Spinal cord (tissue), 10 donors: ENCODE measurements around the gene EVI5L. TPM values are rescaled to one million over a fixed set of nuclear protein-coding genes. Genes with fewer than 3 reads are reported as not detected.
"Not testable (repeated sequence)": the region's sequence is repeated elsewhere in the genome, so short reads cannot be mapped to it uniquely, and the experiment has no call there.

Source experiments
- DNase-seq, 6 donors: peaks; one replicate each; pipeline versions ENCODE4 v3.0.0 to v3.0.0-alpha.2; 2013 to 2015; ENCODE audit warnings: low spot score in 6 of 6, low read depth in 4 of 6
- H3K27ac ChIP-seq: one replicate; pipeline ENCODE4 v1.5.1; 2013; ENCODE audit warnings: low read depth, low read length, control low read depth
- H3K27me3 ChIP-seq: one replicate; pipeline ENCODE4 v1.6.1; 2013; ENCODE audit warnings: low read length; ENCODE audit not compliant: control insufficient read depth, insufficient read depth
- H3K36me3 ChIP-seq: one replicate; pipeline ENCODE4 v1.6.1; 2013; ENCODE audit warnings: low read length; ENCODE audit not compliant: control insufficient read depth, insufficient read depth
- H3K4me1 ChIP-seq: one replicate; pipeline ENCODE4 v1.6.1; 2013; ENCODE audit warnings: low read length; ENCODE audit not compliant: control insufficient read depth, insufficient read depth
- H3K4me3 ChIP-seq: one replicate; pipeline ENCODE4 v1.5.1; 2013; ENCODE audit warnings: low read depth, low read length, control low read depth
- H3K9me3 ChIP-seq: one replicate; pipeline ENCODE4 v1.6.1; 2013; ENCODE audit warnings: low read length; ENCODE audit not compliant: control insufficient read depth, insufficient read depth
- WGBS: methylation state at CpG from one replicate; pipeline ENCODE4 v1.1.5; 2013; ENCODE audit warnings: missing lambda C conversion rate; ENCODE audit not compliant: insufficient coverage; 5-methylcytosine and 5-hydroxymethylcytosine counted together
- polyA plus RNA-seq, 2 donors: library from polyadenylated mRNA; unstranded; fragments of 120-200 nt; gene quantifications; one replicate each; pipeline ENCODE4 v1.2.1, GENCODE V29; 2013; ENCODE audit not compliant: insufficient read length in 2 of 2
- total RNA-seq, 2 donors: library from RNA; depleted of rRNA in 1 of 2; stranded (reverse); fragments of 120-200 nt in 1 of 2; fragments of >200 nt in 1 of 2; gene quantifications; one replicate each; pipeline versions ENCODE4 v1.2.3 to v1.2.4, GENCODE V29; 2013 to 2014
- donor health status: healthy.

The EVI5L gene
- total and polyA plus RNA-seq, 4 donors = 28.4 to 110 (median 67.8) TPM

DNA sequence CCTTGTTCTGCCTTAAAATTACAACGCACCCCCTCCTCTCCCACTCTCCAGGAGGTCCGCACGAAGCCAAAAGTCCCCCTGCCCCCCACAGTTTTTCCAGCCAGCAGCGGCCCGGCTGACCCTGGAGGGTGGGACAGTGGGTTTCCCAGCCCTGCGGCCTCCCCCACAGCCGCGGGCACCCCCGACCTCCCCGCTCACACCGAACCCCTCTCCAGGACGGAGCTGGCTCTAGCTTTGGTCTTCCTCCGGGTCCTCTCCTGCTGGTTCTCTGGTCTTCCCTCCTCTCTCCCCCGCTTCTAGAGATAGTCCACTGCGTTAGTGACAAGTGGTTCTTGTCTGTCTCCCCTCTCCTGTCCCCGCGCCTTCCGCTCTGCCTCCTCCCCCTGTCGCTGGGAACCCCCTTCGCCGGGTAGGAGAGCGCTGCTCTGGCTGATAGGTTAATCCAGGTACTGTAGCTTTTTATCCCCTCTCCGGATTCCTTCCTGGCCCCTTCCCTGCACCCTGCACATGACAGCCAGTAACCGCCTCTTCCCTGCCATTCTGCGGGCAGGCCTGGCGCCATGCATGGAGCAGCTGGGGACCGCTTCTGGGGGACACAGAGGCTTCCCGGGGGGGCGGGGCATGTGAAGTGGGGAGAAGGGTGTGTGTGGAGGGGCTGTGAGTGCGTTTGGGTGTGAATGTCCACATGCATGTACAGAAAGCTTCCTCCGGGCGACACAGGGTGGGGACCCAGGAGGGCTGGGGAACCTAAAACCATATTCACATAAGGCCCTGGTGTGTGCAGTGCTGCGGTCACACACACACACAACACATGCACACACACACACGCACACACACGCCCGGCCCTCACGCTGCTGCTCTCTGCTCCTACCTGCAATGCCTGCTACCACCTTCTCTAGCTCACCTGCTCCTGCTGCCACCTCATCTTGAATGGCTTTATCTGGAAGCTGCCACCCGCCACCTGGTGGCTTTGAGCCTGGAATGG lies 27.0 kb downstream of the EVI5L start:
- Histone ChIP-seq H3K36me3 (peaks cover 89% of the 10 kb centered on the region), H3K27ac (no peak overlapping the region), H3K4me3 (no peak overlapping the region), H3K27me3 (peaks cover 2% of the 10 kb centered on the region), H3K4me1 (peaks cover 35% of the 10 kb centered on the region), H3K9me3 (no peaks in the 10 kb centered on the region)
- WGBS = 74% methylated on average over 15 of the region's 38 CpGs
- DNase-seq = no peak

GRCh38 chr19:7857727-7858108 lies 27.7 kb downstream of the EVI5L start:
- no peaks in the 10 kb centered on the region for H3K9me3 ChIP-seq
- WGBS = 57% methylated on average over 7 of the region's 8 CpGs
- H3K36me3 ChIP-seq = peaks cover 88% of the 10 kb centered on the region
- H3K27me3 ChIP-seq = peaks cover 2% of the 10 kb centered on the region
- peaks cover 31% of the 10 kb centered on the region for H3K4me1 ChIP-seq
- H3K27ac ChIP-seq = no peak overlapping the region
- DNase-seq = no peak
- H3K4me3 ChIP-seq = no peak overlapping the region

DNA sequence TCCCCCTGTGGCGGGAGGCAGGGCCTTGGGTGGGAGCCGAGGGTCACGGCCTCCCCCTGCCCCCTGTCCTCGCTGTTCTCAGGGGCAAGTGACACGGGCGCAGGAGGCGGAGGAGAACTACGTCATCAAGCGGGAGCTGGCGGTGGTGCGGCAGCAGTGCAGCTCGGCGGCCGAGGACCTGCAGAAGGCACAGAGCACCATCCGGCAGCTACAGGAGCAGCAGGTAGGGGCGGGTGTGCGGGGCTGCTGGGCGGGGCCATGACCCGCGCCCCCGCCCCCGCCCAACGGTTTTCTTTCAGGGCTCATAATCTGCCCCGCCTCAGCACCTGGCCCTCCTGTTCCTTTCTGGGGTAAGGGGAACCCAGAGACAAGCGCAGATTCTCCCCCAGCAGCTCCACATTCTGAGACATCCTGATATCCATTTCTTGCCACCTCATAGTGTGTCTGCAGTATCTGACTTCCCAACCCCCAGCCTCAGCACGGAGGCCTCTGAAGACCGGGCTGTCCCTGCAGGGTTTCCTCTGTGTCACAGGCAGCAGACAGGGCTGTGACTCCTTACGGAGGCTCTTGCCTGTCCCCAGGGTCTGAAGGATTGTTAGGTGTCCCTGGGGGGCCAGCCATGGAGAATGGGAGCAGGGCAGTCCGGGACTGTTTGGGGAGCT lies 28.2 kb downstream of the EVI5L start:
- H3K27ac ChIP-seq = no peak overlapping the region
- peaks cover 2% of the 10 kb centered on the region for H3K27me3 ChIP-seq
- H3K4me3 ChIP-seq = no peak overlapping the region
- WGBS = 40% methylated on average over 26 of the region's 29 CpGs
- peaks cover 26% of the 10 kb centered on the region for H3K4me1 ChIP-seq
- peaks cover 85% of the 10 kb centered on the region for H3K36me3 ChIP-seq
- no peak for DNase-seq
- H3K9me3 ChIP-seq = no peaks in the 10 kb centered on the region

DNA sequence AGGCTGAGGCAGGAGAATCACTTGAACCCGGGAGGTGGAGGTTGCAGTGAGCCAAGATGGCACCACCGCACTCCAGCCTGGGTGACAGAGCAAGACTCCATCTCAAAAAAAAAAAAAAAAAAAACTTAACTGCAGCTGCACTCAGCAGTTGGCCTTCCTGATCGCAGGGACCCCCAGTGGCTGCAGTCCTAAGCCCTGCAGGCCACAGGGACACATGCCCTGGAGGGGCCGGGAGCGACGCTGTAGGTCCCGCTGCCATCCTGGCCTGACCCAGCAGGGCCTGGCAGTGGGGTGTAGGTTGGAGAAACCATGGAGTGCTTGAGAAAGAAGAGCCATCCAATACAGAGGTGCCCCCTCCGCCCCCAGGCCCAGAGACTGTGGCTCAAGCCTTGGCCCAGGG lies 29.1 kb downstream of the EVI5L start:
- Histone ChIP-seq H3K4me1 (peaks cover 19% of the 10 kb centered on the region), H3K36me3 (peaks cover 88% of the 10 kb centered on the region)
- DNase-seq, H3K4me3 ChIP-seq, H3K27ac ChIP-seq, H3K9me3 ChIP-seq, H3K27me3 ChIP-seq: not testable (repeated sequence)
- 89% methylated on average over 5 of the region's 8 CpGs for WGBS

DNA sequence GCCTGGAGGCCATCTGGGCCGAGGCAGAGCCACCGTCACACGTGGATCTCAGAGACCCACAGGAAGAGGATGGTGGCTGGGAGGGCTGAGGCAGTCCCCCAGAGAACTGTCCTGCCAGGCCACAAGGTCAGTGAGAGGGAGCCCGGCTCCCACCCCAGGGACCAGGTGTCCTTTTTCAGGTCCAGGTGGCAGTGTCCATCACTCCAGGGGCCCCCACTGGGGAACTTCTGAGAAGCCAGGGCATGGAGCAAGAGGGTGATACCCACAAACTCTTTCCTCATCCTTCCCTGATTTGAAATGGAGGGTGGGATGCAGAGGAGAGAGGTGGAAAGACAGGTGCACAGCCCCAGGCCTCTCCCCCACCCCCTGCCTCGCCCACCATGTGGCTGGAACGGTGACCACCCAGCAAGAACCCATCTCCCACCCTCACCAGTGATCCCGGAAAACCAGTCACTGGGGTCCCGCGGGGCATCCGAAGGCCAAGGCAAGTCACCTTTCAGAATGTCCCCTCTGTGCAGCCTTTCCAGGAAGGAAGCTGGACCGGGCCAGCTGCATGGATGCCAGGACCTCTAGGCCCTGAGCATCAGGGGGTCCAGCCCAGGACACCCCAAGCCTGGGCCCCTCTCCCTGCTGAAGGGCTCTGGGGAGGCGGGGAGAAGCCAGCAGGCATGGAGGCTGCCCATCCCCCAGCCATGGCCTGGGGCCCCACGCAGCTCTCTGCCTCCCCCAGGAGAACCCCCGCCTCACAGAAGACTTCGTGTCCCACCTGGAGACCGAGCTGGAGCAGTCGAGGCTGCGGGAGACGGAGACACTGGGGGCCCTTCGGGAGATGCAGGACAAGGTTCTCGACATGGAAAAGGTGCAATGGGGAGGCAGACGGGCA lies 30.1 kb downstream of the EVI5L start:
- Histone ChIP-seq H3K4me3 (no peak overlapping the region), H3K27me3 (peaks cover 2% of the 10 kb centered on the region), H3K36me3 (peaks cover 94% of the 10 kb centered on the region), H3K27ac (no peak overlapping the region), H3K9me3 (no peaks in the 10 kb centered on the region), H3K4me1 (peaks cover 19% of the 10 kb centered on the region)
- no peak for DNase-seq
- 87% methylated on average over 20 of the region's 22 CpGs for WGBS

- Histone ChIP-seq H3K4me1 (peaks cover 19% of the 10 kb centered on the region), H3K27ac (no peak overlapping the region), H3K4me3 (no peak overlapping the region), H3K27me3 (peaks cover 2% of the 10 kb centered on the region), H3K36me3 (peaks cover 87% of the 10 kb centered on the region), H3K9me3 (no peaks in the 10 kb centered on the region)
- peak in 1 of 6 donors; percentile 85 for DNase-seq
- WGBS = 68% methylated on average over 9 of the region's 14 CpGs
Observed at GRCh38 chr19:7860714-7861618, 30.9 kb downstream of the EVI5L start.

DNA sequence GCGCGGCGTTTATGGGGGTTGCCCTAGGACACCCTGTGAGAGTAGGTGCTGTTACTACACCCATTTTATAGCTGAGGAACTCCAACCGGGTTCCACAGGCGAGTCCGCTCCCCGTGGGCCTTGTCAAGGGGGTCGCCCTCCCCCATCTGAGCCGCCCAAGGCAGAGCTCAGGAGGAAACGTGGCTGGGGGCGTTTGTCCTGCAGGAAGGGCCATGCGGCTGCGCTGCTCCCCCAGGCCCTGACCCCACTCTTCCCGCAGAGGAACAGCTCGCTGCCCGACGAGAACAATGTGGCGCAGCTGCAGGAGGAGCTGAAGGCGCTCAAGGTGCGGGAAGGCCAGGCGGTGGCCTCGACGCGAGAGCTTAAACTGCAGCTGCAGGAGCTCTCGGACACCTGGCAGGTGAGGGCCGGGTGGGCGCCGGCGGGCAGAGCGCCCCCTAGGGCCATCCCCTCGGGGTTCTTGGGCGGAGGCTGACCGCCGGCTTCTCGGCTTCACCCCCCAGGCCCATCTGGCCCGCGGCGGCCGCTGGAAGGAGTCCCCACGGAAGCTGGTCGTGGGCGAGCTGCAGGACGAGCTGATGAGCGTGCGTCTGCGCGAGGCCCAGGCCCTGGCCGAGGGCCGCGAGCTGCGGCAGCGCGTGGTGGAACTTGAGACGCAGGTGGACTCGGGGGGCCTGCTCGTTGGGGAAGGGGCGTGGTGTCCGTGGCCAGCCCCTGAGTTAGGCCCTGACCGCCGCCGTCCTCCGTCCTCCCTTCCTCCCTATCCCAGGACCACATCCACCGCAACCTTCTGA lies 31.8 kb downstream of the EVI5L start:
- Histone ChIP-seq H3K36me3 (peaks cover 78% of the 10 kb centered on the region), H3K4me1 (peaks cover 24% of the 10 kb centered on the region), H3K4me3 (peak overlapping the region; percentile 16), H3K27ac (no peak overlapping the region), H3K27me3 (peaks cover under 1% of the 10 kb centered on the region), H3K9me3 (no peaks in the 10 kb centered on the region)
- WGBS = 42% methylated on average over 62 of the region's 63 CpGs
- DNase-seq = no peak

DNA sequence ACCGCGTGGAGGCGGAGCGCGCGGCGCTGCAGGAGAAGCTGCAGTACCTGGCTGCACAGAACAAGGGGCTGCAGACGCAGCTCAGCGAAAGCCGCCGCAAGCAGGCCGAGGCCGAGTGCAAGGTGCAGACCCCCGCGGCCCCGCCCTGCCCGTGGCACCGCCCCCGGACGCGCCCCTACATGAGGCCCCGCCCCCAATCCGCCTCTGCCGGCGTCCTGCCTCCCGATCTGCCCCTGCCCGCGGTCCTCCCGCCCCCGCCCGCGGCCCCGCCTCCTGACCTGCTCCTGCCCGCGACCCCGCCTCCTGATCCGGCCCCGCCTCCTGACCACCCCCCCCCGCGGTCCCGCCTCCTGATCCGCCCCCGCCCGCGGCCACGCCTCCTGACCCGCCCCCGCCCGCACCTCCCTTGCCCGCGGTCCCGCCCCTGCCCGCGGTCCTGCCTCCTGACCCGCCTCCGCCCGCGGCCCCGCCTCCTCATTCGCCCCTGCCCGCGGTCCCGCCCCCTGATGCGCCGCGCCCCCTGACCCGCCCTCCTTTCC lies 32.5 kb downstream of the EVI5L start:
- Histone ChIP-seq H3K36me3 (peaks cover 76% of the 10 kb centered on the region), H3K4me1 (peaks cover 24% of the 10 kb centered on the region), H3K4me3 (peak overlapping the region; percentile 16), H3K27me3 (no peaks in the 10 kb centered on the region), H3K9me3 (no peaks in the 10 kb centered on the region), H3K27ac (no peak overlapping the region)
- 11% methylated on average over 27 of the region's 67 CpGs for WGBS
- DNase-seq = peak in 2 of 6 donors; percentile 77 to 86
